H1 (cell line): ENCODE results near the gene DEPDC1.

Source experiments
- EZH2 ChIP-seq: fragments of 200-600 bp; sonication (generic); IDR thresholded peaks from 2 replicates; pipeline ENCODE4 v1.7.1; 2012; ENCODE audit warnings: low read depth, mild to moderate bottlenecking, moderate library complexity, low read length, inconsistent platforms; ENCODE audit not compliant: severe bottlenecking
- JUN ChIP-seq: IDR thresholded peaks from 2 replicates; pipeline ENCODE4 v1.6.1; 2011; ENCODE audit warnings: low read depth, mild to moderate bottlenecking, improper control_type of control experiment, low read length
- SRF ChIP-seq: IDR thresholded peaks from 2 replicates; pipeline ENCODE4 v1.6.1; 2011; ENCODE audit warnings: mild to moderate bottlenecking, low read depth, low read length, moderate library complexity
- TF ChIP-seq, protein P1 (sequence below), 3 experiments: IDR thresholded peaks; 1 replicate in 2 of 3; 2 replicates in 1 of 3; pipeline versions ENCODE4 v1.5.1 to v1.6.1; 2011; ENCODE audit warnings: low read length in 3 of 3, mild to moderate bottlenecking in 3 of 3, inconsistent platforms in 2 of 3, low read depth in 1 of 3, moderate library complexity in 1 of 3; ENCODE audit not compliant: insufficient read depth in 1 of 3; ENCODE audit errors: control extremely low read depth in 1 of 3

DNA sequence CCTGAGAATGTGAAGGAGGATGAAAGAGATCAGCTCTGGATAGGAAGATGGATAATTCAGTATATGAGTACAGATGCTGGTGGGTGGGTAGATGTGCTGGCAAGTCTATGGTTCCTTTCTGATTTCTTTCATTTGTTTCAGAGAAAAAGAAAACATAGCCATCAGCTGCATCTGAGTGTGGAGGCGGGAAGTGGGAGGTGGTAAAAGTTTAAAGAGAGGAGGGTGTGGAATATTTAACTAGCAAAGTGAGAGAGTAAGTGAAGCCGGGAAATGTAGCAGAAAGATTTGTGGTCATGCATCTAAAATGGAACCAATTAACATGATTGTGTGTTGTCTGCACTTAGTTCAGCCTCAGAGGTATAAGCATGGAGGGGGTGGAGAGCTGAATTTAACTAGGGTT is 63.5 kb downstream of the DEPDC1 start:
- no peak for TF ChIP-seq JUN
- TF ChIP-seq, protein P1, sequence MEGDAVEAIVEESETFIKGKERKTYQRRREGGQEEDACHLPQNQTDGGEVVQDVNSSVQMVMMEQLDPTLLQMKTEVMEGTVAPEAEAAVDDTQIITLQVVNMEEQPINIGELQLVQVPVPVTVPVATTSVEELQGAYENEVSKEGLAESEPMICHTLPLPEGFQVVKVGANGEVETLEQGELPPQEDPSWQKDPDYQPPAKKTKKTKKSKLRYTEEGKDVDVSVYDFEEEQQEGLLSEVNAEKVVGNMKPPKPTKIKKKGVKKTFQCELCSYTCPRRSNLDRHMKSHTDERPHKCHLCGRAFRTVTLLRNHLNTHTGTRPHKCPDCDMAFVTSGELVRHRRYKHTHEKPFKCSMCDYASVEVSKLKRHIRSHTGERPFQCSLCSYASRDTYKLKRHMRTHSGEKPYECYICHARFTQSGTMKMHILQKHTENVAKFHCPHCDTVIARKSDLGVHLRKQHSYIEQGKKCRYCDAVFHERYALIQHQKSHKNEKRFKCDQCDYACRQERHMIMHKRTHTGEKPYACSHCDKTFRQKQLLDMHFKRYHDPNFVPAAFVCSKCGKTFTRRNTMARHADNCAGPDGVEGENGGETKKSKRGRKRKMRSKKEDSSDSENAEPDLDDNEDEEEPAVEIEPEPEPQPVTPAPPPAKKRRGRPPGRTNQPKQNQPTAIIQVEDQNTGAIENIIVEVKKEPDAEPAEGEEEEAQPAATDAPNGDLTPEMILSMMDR (IDR thresholded peaks at IDR 0.05; ENCODE audit: control extremely low read depth in 1 of 3, insufficient read depth in 1 of 3, low read depth in 1 of 3, low read length in 3 of 3): no peak
- no peak for TF ChIP-seq EZH2
- no peak for TF ChIP-seq SRF
